GM18526 (cell line): ENCODE results near the gene AMH.
A peak's percentile ranks its signal among the peaks of the same experiment; 100 is the strongest.

Source experiments
- POLR2A ChIP-seq: IDR thresholded peaks from 3 replicates; pipeline ENCODE4 v1.6.1; 2011; ENCODE audit not compliant: insufficient read length; ENCODE audit errors: extremely low read depth

Gene AMH

DNA sequence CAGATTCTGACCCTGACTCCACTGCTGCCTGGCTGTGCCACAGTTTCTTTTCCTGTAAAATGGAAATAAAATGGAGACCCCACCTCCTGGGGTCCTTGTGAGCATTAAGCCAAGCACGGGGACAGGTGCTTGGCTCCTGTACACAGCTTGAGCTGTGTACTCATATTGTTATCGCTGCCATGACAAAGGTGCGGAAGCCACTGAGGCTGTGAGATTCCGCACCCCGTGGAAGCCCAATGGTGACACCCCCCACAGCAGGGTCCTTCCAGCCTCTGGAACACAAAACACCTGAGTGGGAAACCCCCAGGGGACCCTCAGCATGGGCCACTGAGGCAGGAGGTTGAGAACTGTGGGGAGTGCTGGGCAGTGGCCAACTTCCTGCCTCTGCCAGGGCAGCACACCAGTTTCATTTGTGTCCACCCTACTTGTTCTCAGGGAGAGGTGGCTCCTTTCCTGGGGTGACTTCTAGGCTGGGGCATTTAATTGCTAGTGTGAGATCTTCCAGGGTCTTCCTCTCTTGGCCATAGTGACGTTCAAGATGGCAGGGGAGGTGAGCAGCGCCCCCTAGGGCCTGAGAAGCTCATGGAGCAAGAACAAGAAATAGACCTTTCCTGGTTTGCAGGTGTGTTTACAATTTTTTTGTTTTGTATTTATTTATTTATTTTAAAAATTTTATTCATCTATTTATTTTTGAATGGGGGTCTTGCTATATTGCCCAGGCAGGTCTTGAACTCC, 12.5 kb downstream of the AMH start:
- TF ChIP-seq POLR2A, result no peak

- TF ChIP-seq POLR2A, result no peak
Measured at GRCh38 chr19:2266183-2266993, 17.3 kb downstream of the AMH start.

DNA sequence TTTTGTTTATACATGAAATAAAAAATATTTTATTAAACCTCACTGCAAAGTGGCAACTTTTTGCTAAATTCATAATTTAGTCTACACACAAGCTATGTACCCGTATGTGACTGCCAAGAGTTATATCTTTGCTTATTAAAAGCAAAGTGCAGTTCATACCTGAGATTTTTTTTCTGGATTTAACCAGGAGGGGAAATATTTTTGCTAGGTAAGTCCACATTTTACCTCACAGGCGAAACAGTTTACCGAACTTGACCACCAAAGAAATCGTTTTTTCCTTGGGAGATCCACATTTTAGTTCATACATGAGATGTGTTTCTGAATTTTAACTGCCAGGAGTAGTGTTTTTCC, 19.3 kb downstream of the AMH start:
- no peak for TF ChIP-seq POLR2A

DNA sequence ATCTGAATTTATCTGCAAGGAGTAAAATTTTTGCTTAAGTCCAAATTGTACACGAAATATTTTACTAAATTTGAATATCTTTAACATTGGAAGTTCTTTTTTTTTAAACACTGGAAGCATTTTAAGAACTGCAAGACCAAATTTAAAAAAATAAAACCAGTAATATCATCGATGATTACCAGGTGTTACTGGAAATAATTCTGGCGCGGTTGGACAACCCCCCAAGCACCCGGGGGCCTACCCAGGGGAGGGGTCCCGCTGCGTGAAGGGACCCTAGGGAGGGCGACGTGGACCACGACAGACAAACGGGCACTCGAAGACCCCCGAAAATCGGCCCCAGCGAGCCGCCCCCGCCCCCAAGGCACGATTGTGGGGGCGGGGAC, 19.7 kb downstream of the AMH start:
- no peak for TF ChIP-seq POLR2A

- TF ChIP-seq POLR2A, result peak; percentile 99
Measured at GRCh38 chr19:2269244-2270156, 20.4 kb downstream of the AMH start.

GRCh38 chr19:2270157-2270422, 21.0 kb downstream of the AMH start:
- TF ChIP-seq POLR2A, result no peak

GRCh38 chr19:2270423-2271233, 21.5 kb downstream of the AMH start:
- TF ChIP-seq POLR2A, result no peak

GRCh38 chr19:2271234-2272103, 22.3 kb downstream of the AMH start:
- TF ChIP-seq POLR2A, result no peak

DNA sequence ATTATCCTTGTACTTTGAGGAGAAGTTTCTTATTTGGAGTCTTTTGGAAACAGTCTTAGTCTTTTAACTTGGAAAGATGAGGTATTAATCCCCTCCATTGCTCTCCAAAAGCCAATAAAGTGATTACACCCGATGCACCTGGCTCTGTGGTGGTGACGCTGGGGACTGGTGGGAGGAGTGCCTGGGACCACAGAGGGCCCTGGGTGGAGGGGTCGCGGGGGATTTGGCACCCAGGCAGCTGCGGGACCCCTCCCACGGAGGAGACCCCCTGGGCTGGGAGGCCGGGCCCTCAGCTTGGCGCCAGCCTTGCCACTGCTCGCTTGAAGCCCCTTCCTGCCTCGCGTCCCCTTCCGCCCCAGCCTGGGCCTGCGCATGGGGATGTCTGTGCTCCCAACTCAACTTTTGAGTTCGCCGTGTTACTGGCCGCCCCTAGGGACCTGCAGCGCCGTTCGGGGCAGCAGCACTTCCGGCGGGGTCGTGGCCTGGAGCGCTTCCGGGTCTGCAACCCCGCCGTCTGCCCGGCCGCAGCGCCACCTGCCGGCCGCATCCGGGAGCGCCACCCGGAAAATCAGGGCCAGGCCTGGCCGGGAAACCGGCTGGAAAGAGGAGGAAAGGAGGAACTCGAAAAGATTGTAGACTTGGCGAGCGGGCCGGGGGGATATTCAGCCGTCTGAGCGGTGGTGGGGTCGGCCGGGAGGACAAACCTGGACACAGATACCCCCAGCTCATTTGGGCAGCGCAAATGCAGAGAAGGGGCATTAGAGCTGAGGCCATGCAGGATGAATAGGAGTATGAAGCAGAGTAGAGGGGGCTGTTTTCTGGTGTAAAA, 24.4 kb downstream of the AMH start:
- TF ChIP-seq POLR2A, result no peak

- no peak for TF ChIP-seq POLR2A
Measured at GRCh38 chr19:2274185-2274711, 25.1 kb downstream of the AMH start.

- TF ChIP-seq POLR2A, result no peak
Measured at GRCh38 chr19:2274931-2275535, 25.9 kb downstream of the AMH start.

GRCh38 chr19:2275588-2276428, 26.7 kb downstream of the AMH start:
- TF ChIP-seq POLR2A, result no peak

- no peak for TF ChIP-seq POLR2A
Measured at GRCh38 chr19:2276429-2276986, 27.4 kb downstream of the AMH start.
